CD4-positive, alpha-beta T cell treated with Interferon alpha-2 for 1 hour (primary cell): ENCODE data around the gene RPL18.
"Not testable (repeated sequence)": the region's sequence is repeated elsewhere in the genome, so short reads cannot be mapped to it uniquely, and the experiment has no call there.

Source experiments
- DNase-seq, 2 donors: peaks; one replicate each; pipeline ENCODE4 v3.0.0-alpha.2; 2020 to 2022

The RPL18 gene

DNA sequence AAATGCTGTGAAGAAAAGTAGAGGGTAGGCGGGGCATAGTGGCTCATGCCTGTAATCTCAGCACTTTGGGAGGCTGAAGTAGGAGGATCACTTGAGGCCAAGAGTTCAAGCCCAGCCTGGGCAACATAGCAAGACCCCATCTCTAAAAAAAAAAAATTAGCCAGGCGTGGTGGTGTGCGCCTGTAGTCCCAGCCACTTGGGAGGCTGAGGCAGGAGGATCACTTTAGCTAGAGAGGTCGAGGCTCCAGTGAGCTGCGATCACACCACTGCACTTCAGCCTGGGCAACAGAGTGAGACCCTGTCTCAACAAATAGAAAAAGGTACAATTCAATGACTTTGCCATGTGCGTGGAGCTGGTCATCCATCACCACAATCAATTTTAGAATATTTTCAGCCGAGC, 41.1 kb downstream of the RPL18 start:
- DNase-seq = not testable (repeated sequence)

DNA sequence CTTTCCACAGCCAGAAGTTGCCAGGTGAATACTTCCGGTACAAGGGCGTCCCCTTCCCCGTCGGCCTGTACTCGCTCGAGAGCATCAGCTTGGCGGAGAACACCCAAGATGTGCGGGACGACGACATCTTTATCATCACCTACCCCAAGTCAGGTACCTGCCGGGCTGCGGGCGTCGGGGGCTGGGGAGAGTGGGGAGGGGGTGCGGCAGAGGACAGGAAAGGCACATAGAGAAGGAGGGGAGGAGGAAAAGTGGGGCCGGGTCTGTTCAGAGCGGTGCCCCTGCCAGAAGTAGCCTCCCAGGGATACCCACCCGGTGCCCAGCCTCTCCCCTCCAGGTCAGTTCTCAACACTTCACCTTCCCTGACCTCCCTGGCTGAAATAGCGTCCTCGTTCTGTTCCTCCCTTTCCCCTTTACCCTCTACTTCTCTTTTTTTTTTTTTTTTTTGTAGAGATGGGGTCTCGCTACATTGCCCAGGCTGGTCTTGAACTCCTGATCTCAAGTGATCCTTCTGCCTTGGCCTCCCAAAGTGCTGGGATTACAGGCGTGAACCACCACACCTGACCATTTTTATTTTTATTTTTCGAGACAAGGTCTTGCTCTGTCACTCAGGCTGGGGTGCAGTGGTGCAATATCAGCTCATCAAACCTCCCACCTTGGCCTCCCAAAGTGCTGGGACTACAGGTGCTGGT, 42.9 kb downstream of the RPL18 start:
- no peak for DNase-seq

GRCh38 chr19:48573163-48573505, 45.8 kb downstream of the RPL18 start:
- no peak for DNase-seq

GRCh38 chr19:48571378-48572162, 47.4 kb downstream of the RPL18 start:
- no peak for DNase-seq

GRCh38 chr19:48569814-48570213, 49.2 kb downstream of the RPL18 start:
- DNase-seq = no peak

DNA sequence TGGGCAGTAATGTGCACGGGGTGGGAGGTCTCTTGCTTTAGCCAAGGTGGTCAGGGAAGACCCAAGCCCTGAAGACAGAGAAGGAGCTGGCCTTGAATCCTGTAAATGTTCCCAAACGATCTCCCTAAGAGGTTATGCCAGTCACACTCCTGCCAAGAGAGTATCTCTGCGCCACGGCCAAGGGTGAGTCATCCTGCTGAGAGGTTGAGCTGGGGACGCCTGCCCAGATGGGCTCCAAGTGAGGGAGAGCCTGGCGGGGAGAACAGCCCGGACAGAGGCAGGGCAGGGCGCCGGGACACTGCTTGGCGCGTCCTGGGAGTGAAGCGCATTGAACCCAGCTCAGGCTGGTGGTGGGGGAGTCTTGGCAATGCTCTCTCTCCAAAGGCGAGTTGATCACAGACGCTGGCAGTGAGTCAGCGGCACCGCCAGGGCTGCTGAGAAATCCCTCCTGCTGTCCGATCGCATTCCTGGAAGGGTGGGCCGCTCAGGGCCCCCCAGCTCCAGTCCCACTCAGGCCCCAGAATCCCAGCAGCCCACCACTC, 50.6 kb downstream of the RPL18 start:
- DNase-seq = no peak
